ENCODE results near the gene SST.

SST gene

DNA sequence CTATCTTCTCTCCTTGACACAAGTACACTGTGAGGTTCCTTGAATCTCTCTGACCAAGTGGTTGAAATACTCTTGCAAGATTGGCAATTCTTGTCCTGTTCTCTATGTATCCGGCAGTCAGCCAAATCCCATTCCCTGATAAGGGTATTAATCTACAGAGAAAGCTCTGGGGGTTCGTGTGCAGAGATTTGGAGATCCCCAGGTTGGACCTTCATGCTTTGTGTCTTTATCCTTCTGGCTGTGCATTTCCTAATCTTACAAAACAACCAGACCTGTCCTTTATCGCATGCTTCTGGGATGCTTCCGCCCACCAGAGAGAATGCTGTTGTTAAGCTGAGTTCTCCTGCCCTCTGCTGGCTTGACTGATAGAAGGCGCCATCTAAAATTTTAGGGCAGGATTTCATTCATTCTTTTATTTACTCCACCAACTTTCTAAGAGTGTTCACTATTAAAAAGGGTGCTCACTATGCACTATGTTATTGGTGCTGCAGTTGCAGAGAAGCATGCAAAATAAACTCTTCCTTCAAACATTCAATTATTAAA lies 8.6 kb upstream of the SST start:
- DNase-seq (ENCODE audit: low spot score): peak; percentile 45
- TF ChIP-seq, protein P1, sequence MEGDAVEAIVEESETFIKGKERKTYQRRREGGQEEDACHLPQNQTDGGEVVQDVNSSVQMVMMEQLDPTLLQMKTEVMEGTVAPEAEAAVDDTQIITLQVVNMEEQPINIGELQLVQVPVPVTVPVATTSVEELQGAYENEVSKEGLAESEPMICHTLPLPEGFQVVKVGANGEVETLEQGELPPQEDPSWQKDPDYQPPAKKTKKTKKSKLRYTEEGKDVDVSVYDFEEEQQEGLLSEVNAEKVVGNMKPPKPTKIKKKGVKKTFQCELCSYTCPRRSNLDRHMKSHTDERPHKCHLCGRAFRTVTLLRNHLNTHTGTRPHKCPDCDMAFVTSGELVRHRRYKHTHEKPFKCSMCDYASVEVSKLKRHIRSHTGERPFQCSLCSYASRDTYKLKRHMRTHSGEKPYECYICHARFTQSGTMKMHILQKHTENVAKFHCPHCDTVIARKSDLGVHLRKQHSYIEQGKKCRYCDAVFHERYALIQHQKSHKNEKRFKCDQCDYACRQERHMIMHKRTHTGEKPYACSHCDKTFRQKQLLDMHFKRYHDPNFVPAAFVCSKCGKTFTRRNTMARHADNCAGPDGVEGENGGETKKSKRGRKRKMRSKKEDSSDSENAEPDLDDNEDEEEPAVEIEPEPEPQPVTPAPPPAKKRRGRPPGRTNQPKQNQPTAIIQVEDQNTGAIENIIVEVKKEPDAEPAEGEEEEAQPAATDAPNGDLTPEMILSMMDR (IDR thresholded peaks at IDR 0.05; ENCODE audit: extremely low read depth, insufficient read depth, missing control alignments): peak; percentile 66
- in situ Hi-C loops (cut with MboI; ENCODE audit: low pct_unique_long_range_greater_than_20kb, low sequenced_read_pairs, unreplicated experiment): no loop called here

DNA sequence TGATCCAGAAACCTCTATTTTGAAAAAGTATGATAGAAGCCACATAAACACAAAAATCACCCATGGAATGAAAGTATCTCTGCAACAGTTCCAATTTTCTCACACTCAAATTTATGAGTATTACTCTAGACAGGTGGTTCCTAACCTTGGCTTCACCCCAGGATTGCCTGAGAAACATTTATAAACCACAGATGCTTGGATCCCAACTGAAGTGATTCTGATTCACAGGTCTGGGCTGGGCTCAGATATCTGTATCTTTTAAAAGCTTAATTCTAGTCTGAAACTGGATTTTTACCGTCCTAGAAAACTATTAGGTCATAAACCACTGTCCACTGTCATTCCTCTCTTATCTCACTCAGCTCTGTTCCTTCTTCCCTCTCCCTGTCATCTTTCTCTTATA lies 7.4 kb upstream of the SST start:
- TF ChIP-seq, protein P1 (IDR thresholded peaks at IDR 0.05; ENCODE audit: extremely low read depth, insufficient read depth, missing control alignments): no peak
- in situ Hi-C loops (cut with MboI; ENCODE audit: low pct_unique_long_range_greater_than_20kb, low sequenced_read_pairs, unreplicated experiment): no loop called here
- DNase-seq (ENCODE audit: low spot score): no peak

DNA sequence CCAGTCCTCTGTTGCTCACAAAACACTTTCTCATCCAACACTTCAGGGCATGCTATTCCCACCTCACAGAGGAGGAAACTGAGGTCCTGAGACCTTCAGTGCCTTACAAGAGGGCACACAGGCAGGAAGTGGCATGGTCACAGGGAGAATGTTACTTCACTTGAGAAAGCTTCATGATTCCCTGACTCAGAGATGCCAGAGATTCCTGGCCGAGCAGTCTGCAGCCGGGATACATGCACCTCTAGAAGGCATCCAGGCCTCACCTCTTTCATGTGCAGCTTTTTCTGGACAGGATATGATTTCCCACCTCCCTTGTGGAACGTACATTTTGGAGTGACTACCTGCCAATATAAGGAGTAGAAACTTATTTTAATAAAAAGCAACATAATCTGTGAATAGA lies 2.8 kb upstream of the SST start:
- TF ChIP-seq, protein P1 (IDR thresholded peaks at IDR 0.05; ENCODE audit: extremely low read depth, insufficient read depth, missing control alignments): no peak
- in situ Hi-C loops (cut with MboI; ENCODE audit: low pct_unique_long_range_greater_than_20kb, low sequenced_read_pairs, unreplicated experiment): no loop called here
- no peak for DNase-seq (ENCODE audit: low spot score)

DNA sequence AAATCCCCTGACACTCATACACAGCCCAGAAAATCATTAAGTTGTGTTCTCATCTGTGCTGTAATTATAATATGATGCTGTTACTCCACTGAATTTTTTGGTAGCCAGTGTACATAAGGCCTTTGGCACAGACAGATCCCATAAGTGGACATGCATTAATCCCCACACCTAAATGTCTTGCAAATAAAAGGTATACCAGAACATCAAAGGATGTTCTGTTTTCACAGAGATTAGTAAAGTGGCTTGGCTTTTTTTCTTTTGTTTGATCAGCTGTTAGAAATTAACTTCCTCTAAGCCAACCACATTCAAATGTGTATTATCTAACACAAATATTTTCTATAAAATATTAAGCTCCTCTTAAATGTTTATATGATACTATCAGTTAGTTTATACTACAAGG lies 2.7 kb downstream of the SST start:
- TF ChIP-seq, protein P1 (IDR thresholded peaks at IDR 0.05; ENCODE audit: extremely low read depth, insufficient read depth, missing control alignments): no peak
- no peak for DNase-seq (ENCODE audit: low spot score)
- in situ Hi-C loops (cut with MboI; ENCODE audit: low pct_unique_long_range_greater_than_20kb, low sequenced_read_pairs, unreplicated experiment): no loop called here

DNA sequence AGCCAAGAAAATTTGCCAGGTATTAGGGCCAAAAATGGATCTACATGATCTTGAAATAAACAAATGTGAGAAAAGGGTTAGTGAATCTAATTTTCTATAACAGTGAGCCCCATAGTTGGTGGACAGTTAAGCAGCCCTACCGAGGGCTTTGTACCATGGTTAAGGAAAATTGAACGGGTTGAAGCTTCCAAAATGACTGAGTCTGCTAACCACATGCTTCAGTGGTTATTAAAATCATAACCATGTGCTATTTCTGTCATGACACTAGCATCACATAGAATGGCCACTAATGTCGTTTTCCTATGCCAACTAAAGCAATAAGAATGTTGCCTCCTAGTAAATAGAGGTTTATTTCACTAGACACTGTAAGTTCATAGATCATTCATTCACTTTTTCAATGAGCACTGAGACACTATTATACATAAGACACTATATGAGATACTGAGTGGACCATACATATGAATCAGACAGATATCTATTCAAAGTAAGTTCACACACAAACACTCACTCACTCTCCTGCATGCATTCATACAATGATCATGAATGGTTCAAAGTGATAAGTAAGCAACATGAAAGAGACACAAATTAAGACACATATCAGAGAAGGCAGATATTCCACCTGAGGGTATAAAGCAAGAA lies 4.3 kb downstream of the SST start:
- no peak for DNase-seq (ENCODE audit: low spot score)
- in situ Hi-C loops (cut with MboI; ENCODE audit: low pct_unique_long_range_greater_than_20kb, low sequenced_read_pairs, unreplicated experiment): no loop called here
- TF ChIP-seq, protein P1 (IDR thresholded peaks at IDR 0.05; ENCODE audit: extremely low read depth, insufficient read depth, missing control alignments): no peak

DNA sequence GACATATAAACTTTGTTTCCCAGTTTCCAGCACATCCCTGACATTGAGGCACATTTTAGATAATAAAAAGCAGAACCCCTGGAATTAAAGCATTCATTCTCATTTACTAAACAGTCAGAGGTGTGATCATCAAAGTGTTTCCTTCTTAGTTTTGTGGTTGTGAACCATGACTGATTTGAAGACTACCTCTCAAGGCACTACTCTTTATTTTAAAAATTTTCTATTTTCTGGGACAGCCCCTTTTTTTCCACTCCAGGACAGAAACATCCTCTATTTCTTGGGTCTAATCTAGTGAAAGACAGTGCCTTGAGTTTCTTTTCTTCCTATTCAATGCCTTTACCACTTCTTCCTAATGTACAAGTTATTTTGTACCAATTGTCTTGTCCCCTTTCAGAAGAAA lies 5.2 kb downstream of the SST start:
- in situ Hi-C loops (cut with MboI; ENCODE audit: low pct_unique_long_range_greater_than_20kb, low sequenced_read_pairs, unreplicated experiment): no loop called here
- DNase-seq (ENCODE audit: low spot score): no peak
- TF ChIP-seq, protein P1 (IDR thresholded peaks at IDR 0.05; ENCODE audit: extremely low read depth, insufficient read depth, missing control alignments): no peak
